ENCODE measurements around the gene OLFML2B. TPM values are rescaled to one million over a fixed set of nuclear protein-coding genes. Genes with fewer than 3 reads are reported as not detected.
A peak's percentile ranks its signal among the peaks of the same experiment; 100 is the strongest.

OLFML2B gene
- total and polyA plus RNA-seq, 2 experiments from 2014 or later: 1.2 to 2.9 TPM

GRCh38 chr1:162022626-162023025 is 1.0 kb downstream of the OLFML2B start:
- peaks cover 19% of the 10 kb centered on the region for H3K27me3 ChIP-seq
- no peaks in the 10 kb centered on the region for H3K36me3 ChIP-seq (replicated peaks; ENCODE audit: insufficient read depth, low read depth)
- H3K4me1 ChIP-seq (ENCODE audit: insufficient read depth): peaks cover 4% of the 10 kb centered on the region
- H3K79me2 ChIP-seq: no peaks in the 10 kb centered on the region
- H3K9me2 ChIP-seq (replicated peaks; ENCODE audit: insufficient read depth): no peaks in the 10 kb centered on the region
- no peaks in the 10 kb centered on the region for H3K9me3 ChIP-seq (ENCODE audit: low read depth)
- no peak overlapping the region for H2AFZ ChIP-seq
- no peak for TF ChIP-seq CTCF (IDR thresholded peaks at IDR 0.05; ENCODE audit: poor library complexity)
- no peak for TF ChIP-seq EZH2 (IDR thresholded peaks at IDR 0.05; ENCODE audit: borderline replicate concordance)
- no peak for TF ChIP-seq EZH2phosphoT487 (IDR thresholded peaks at IDR 0.05; ENCODE audit: low read depth, severe bottlenecking, unreplicated experiment)
- H3K4me3 ChIP-seq: no peak overlapping the region
- H3K4me2 ChIP-seq: peak overlapping the region; percentile 97
- WGBS (ENCODE audit: low lambda C conversion rate, missing lambda C conversion rate): 80% methylated on average over 9 of the region's 9 CpGs
- DNase-seq (ENCODE audit: low spot score): no peak
- H3K27ac ChIP-seq: no peak overlapping the region
- H4K20me1 ChIP-seq (ENCODE audit: insufficient read depth, poor library complexity, severe bottlenecking): no peaks in the 10 kb centered on the region

- Histone ChIP-seq H2AFZ (no peak overlapping the region), H3K27me3 (peaks cover 14% of the 10 kb centered on the region), H3K9me3 (ENCODE audit: low read depth) (no peaks in the 10 kb centered on the region), H4K20me1 (ENCODE audit: insufficient read depth, poor library complexity, severe bottlenecking) (no peaks in the 10 kb centered on the region), H3K36me3 (replicated peaks; ENCODE audit: insufficient read depth, low read depth) (no peaks in the 10 kb centered on the region), H3K4me2 (no peak overlapping the region), H3K79me2 (no peaks in the 10 kb centered on the region), H3K9me2 (replicated peaks; ENCODE audit: insufficient read depth) (no peaks in the 10 kb centered on the region), H3K27ac (no peak overlapping the region), H3K4me3 (no peak overlapping the region), H3K4me1 (ENCODE audit: insufficient read depth) (peaks cover 4% of the 10 kb centered on the region)
- TF ChIP-seq EZH2phosphoT487 (IDR thresholded peaks at IDR 0.05; ENCODE audit: low read depth, severe bottlenecking, unreplicated experiment) (no peak), EZH2 (IDR thresholded peaks at IDR 0.05; ENCODE audit: borderline replicate concordance) (no peak), CTCF (IDR thresholded peaks at IDR 0.05; ENCODE audit: poor library complexity) (no peak)
- WGBS (ENCODE audit: low lambda C conversion rate, missing lambda C conversion rate): 84% methylated on average over 4 of the region's 4 CpGs
- no peak for DNase-seq (ENCODE audit: low spot score)
Observed at GRCh38 chr1:162021124-162021523, 2.5 kb downstream of the OLFML2B start.

- 52% methylated on average over 2 of the region's 2 CpGs for WGBS (ENCODE audit: low lambda C conversion rate, missing lambda C conversion rate)
- H3K9me3 ChIP-seq (ENCODE audit: low read depth): no peaks in the 10 kb centered on the region
- H3K4me3 ChIP-seq: no peak overlapping the region
- no peaks in the 10 kb centered on the region for H3K36me3 ChIP-seq (replicated peaks; ENCODE audit: insufficient read depth, low read depth)
- H4K20me1 ChIP-seq (ENCODE audit: insufficient read depth, poor library complexity, severe bottlenecking): no peaks in the 10 kb centered on the region
- H3K79me2 ChIP-seq: no peaks in the 10 kb centered on the region
- H3K4me2 ChIP-seq: no peak overlapping the region
- TF ChIP-seq EZH2phosphoT487 (IDR thresholded peaks at IDR 0.05; ENCODE audit: low read depth, severe bottlenecking, unreplicated experiment): no peak
- TF ChIP-seq EZH2 (IDR thresholded peaks at IDR 0.05; ENCODE audit: borderline replicate concordance): no peak
- no peak for TF ChIP-seq CTCF (IDR thresholded peaks at IDR 0.05; ENCODE audit: poor library complexity)
- DNase-seq (ENCODE audit: low spot score): no peak
- no peaks in the 10 kb centered on the region for H3K9me2 ChIP-seq (replicated peaks; ENCODE audit: insufficient read depth)
- H3K27ac ChIP-seq: no peak overlapping the region
- no peak overlapping the region for H2AFZ ChIP-seq
- peaks cover 4% of the 10 kb centered on the region for H3K4me1 ChIP-seq (ENCODE audit: insufficient read depth)
- peaks cover 14% of the 10 kb centered on the region for H3K27me3 ChIP-seq
Observed at GRCh38 chr1:162020150-162020549, 3.5 kb downstream of the OLFML2B start.

GRCh38 chr1:162019446-162019845 is 4.2 kb downstream of the OLFML2B start:
- no peak overlapping the region for H2AFZ ChIP-seq
- no peak for DNase-seq (ENCODE audit: low spot score)
- no peaks in the 10 kb centered on the region for H4K20me1 ChIP-seq (ENCODE audit: insufficient read depth, poor library complexity, severe bottlenecking)
- peaks cover 11% of the 10 kb centered on the region for H3K27me3 ChIP-seq
- 92% methylated on average over 3 of the region's 3 CpGs for WGBS (ENCODE audit: low lambda C conversion rate, missing lambda C conversion rate)
- no peak overlapping the region for H3K4me2 ChIP-seq
- no peaks in the 10 kb centered on the region for H3K36me3 ChIP-seq (replicated peaks; ENCODE audit: insufficient read depth, low read depth)
- H3K9me3 ChIP-seq (ENCODE audit: low read depth): no peaks in the 10 kb centered on the region
- TF ChIP-seq EZH2phosphoT487 (IDR thresholded peaks at IDR 0.05; ENCODE audit: low read depth, severe bottlenecking, unreplicated experiment) (no peak), CTCF (IDR thresholded peaks at IDR 0.05; ENCODE audit: poor library complexity) (no peak), EZH2 (IDR thresholded peaks at IDR 0.05; ENCODE audit: borderline replicate concordance) (no peak)
- H3K27ac ChIP-seq: no peak overlapping the region
- no peaks in the 10 kb centered on the region for H3K79me2 ChIP-seq
- peaks cover 4% of the 10 kb centered on the region for H3K4me1 ChIP-seq (ENCODE audit: insufficient read depth)
- no peaks in the 10 kb centered on the region for H3K9me2 ChIP-seq (replicated peaks; ENCODE audit: insufficient read depth)
- no peak overlapping the region for H3K4me3 ChIP-seq

All from hepatocyte (in vitro differentiated cells).